Omental fat pad (tissue), 4 donors: ENCODE data around the gene ARHGEF9. TPM values are rescaled to one million over a fixed set of nuclear protein-coding genes. Genes with fewer than 3 reads are reported as not detected.
"Not testable (repeated sequence)": the region's sequence is repeated elsewhere in the genome, so short reads cannot be mapped to it uniquely, and the experiment has no call there.

Experiments used
- ATAC-seq: fragments of 150-250 bp; one replicate; pipeline ENCODE4 v1.9.1; 2016; ENCODE audit warnings: mild to moderate bottlenecking, moderate library complexity; ENCODE audit not compliant: low FRiP score
- DNase-seq: peaks from one replicate; pipeline ENCODE4 v3.0.0-alpha.2; 2019; ENCODE audit warnings: low spot score
- CTCF ChIP-seq, 3 donors: fragments of 450-650 bp; IDR thresholded peaks; one replicate each; pipeline ENCODE4 v1.5.1; 2016 to 2017; ENCODE audit warnings: antibody characterized with exemption in 3 of 3, mild to moderate bottlenecking in 3 of 3, moderate library complexity in 2 of 3
- total RNA-seq, 4 donors: library from RNA; depleted of rRNA; stranded (reverse); fragments of >200 nt; gene quantifications; one replicate each; pipeline ENCODE4 v1.1.0, GENCODE V29; 2016

The ARHGEF9 gene
- total RNA-seq, result 1 to 10 TPM; 5.4 to 9.5 (median 9.0) TPM

GRCh38 chrX:63784902-63785707 lies at the start of gene ARHGEF9:
Gene ARHGEF9 (minus strand): TSS chrX:63785214. CDS start chrX:63785145, 69 bp downstream.
- DNase-seq, result no peak
- no peak for TF ChIP-seq CTCF (IDR thresholded peaks at IDR 0.05)
- peak; percentile 44 for ATAC-seq

- DNase-seq, ATAC-seq: not testable (repeated sequence)
Observed at GRCh38 chrX:63825446-63825845, 40.4 kb upstream of the ARHGEF9 start.

GRCh38 chrX:63818156-63818555 lies 33.1 kb upstream of the ARHGEF9 start:
- DNase-seq, result no peak
- no peak for ATAC-seq
- no peak for TF ChIP-seq CTCF (IDR thresholded peaks at IDR 0.05)

- DNase-seq (no peak), ATAC-seq (no peak)
- no peak for TF ChIP-seq CTCF (IDR thresholded peaks at IDR 0.05)
Observed at GRCh38 chrX:63817696-63818095, 32.7 kb upstream of the ARHGEF9 start.

- no peak for TF ChIP-seq CTCF (IDR thresholded peaks at IDR 0.05)
- no peak for DNase-seq
- no peak for ATAC-seq
Observed at GRCh38 chrX:63812823-63813222, 27.8 kb upstream of the ARHGEF9 start.

GRCh38 chrX:63810746-63811145 lies 25.7 kb upstream of the ARHGEF9 start:
- TF ChIP-seq CTCF (IDR thresholded peaks at IDR 0.05), result no peak
- ATAC-seq (no peak), DNase-seq (no peak)

GRCh38 chrX:63809173-63809572 lies 24.2 kb upstream of the ARHGEF9 start:
- no peak for ATAC-seq
- no peak for TF ChIP-seq CTCF (IDR thresholded peaks at IDR 0.05)
- DNase-seq, result no peak

GRCh38 chrX:63795406-63795805 lies 10.4 kb upstream of the ARHGEF9 start:
- not testable (repeated sequence) for DNase-seq, ATAC-seq
